HG02870 (cell line): ENCODE measurements around the gene GPR156.

Experiments used
- ATAC-seq: cut with Tn5 transposase; IDR thresholded peaks from one replicate; pipeline ENCODE4 v1.9.1; 2021; ENCODE audit warnings: mild to moderate bottlenecking, moderate library complexity; ENCODE audit not compliant: unreplicated experiment

Gene GPR156

GRCh38 chr3:120129718-120130513 lies 155.1 kb downstream of the GPR156 start:
- ATAC-seq, result no peak

DNA sequence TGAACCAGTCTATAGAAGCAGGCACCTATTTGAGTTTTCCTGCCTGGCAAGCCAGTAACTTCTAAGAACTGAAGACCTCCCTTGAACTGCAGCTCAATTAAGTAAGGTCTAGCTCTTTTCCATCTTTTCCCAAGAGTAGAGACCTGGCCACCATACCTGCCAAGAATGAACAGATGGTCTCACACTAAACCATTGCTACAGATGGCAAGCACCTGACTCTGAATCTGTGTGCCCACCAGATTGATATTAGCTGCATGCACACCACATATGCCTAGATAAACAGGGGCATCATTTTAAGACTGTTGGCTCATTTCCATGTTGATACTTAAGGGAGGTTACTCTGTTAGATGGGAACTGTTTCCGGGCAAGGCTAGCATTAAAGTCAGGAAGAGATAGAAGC lies 156.0 kb downstream of the GPR156 start:
- ATAC-seq, result no peak

- ATAC-seq, result no peak
Observed at GRCh38 chr3:120125992-120126391, 159.0 kb downstream of the GPR156 start.

GRCh38 chr3:120119846-120120510 lies 165.0 kb downstream of the GPR156 start:
- no peak for ATAC-seq
